ENCODE results near the gene LAMA3. TPM values are rescaled to one million over a fixed set of nuclear protein-coding genes. Genes with fewer than 3 reads are reported as not detected.

The LAMA3 gene
- total RNA-seq, 1 experiment from 2014 or later = 8.1 TPM

- Histone ChIP-seq H3K27ac (ENCODE audit: low read length) (no peak overlapping the region), H3K27me3 (ENCODE audit: control insufficient read depth, insufficient read depth, low read length) (no peaks in the 10 kb centered on the region; the same call in 1 of the 2 replicates), H3K4me1 (ENCODE audit: control insufficient read depth, insufficient read depth, low read length) (no peaks in the 10 kb centered on the region), H3K9me3 (ENCODE audit: control insufficient read depth, insufficient read depth, low read depth, low read length) (no peaks in the 10 kb centered on the region), H3K36me3 (ENCODE audit: control insufficient read depth, insufficient read depth, low read length) (no peaks in the 10 kb centered on the region), H3K4me3 (ENCODE audit: low read depth in 2 of 2, low read length in 2 of 2) (no peak overlapping the region)
- no peak for ATAC-seq
- POLR2A ChIA-PET = interaction anchor here (0.5 kb wide), 1 partner anchor 301 kb away, joined by 6 read pairs; no protein-coding TSS in a partner anchor
- intact Hi-C loops (cut with micrococcal nuclease; ENCODE audit: unreplicated experiment) (no loop called here), in situ Hi-C loops (cut with HindIII; ENCODE audit: low pct_unique_long_range_greater_than_20kb, low sequenced_read_pairs) (no loop called here)
- CTCF ChIA-PET = no interaction called here
- no peak for DNase-seq (ENCODE audit: low read depth, low spot score)
- TF ChIP-seq SIN3A (IDR thresholded peaks at IDR 0.05; ENCODE audit: borderline replicate concordance, insufficient read depth, low read depth, low read length) = no peak
- TF ChIP-seq POLR2AphosphoS5 (IDR thresholded peaks at IDR 0.05; ENCODE audit: low read depth, low read length) = no peak
- TF ChIP-seq CTCF (IDR thresholded peaks at IDR 0.05) = no peak
- no peak for TF ChIP-seq TCF7L2 (IDR thresholded peaks at IDR 0.05; ENCODE audit: low read depth, low read length)
- TF ChIP-seq REST (IDR thresholded peaks at IDR 0.05; ENCODE audit: insufficient read depth in 1 of 2, low read depth in 2 of 2, low read length in 1 of 2) = no peak
- BruUV-seq (replicated peaks) = no TSS peak
These were observed 149.0 kb downstream of the LAMA3 start for GRCh38 chr18:23838233-23838632.

- TF ChIP-seq REST (IDR thresholded peaks at IDR 0.05; ENCODE audit: insufficient read depth in 1 of 2, low read depth in 2 of 2, low read length in 1 of 2) = no peak
- no peak for TF ChIP-seq CTCF (IDR thresholded peaks at IDR 0.05)
- TF ChIP-seq TCF7L2 (IDR thresholded peaks at IDR 0.05; ENCODE audit: low read depth, low read length) = no peak
- no peak for TF ChIP-seq POLR2AphosphoS5 (IDR thresholded peaks at IDR 0.05; ENCODE audit: low read depth, low read length)
- no peak for TF ChIP-seq SIN3A (IDR thresholded peaks at IDR 0.05; ENCODE audit: borderline replicate concordance, insufficient read depth, low read depth, low read length)
- H3K4me1 ChIP-seq (ENCODE audit: control insufficient read depth, insufficient read depth, low read length) = no peaks in the 10 kb centered on the region
- no peaks in the 10 kb centered on the region for H3K9me3 ChIP-seq (ENCODE audit: control insufficient read depth, insufficient read depth, low read depth, low read length)
- CTCF ChIA-PET = no interaction called here
- no peak for ATAC-seq
- H3K27me3 ChIP-seq (ENCODE audit: control insufficient read depth, insufficient read depth, low read length) = no peaks in the 10 kb centered on the region
- POLR2A ChIA-PET = no interaction called here
- H3K4me3 ChIP-seq (ENCODE audit: low read depth in 2 of 2, low read length in 2 of 2) = no peak overlapping the region
- no peaks in the 10 kb centered on the region for H3K36me3 ChIP-seq (ENCODE audit: control insufficient read depth, insufficient read depth, low read length)
- intact Hi-C loops (cut with micrococcal nuclease; ENCODE audit: unreplicated experiment) (no loop called here), in situ Hi-C loops (cut with HindIII; ENCODE audit: low pct_unique_long_range_greater_than_20kb, low sequenced_read_pairs) (no loop called here)
- no peak overlapping the region for H3K27ac ChIP-seq (ENCODE audit: low read length)
- no TSS peak for BruUV-seq (replicated peaks)
- no peak for DNase-seq (ENCODE audit: low read depth, low spot score)
These were observed 149.6 kb downstream of the LAMA3 start for GRCh38 chr18:23838801-23839366.

Data from Panc1 (cell line).